HG03039 (cell line): Measurements from ENCODE around the gene ADIRF.
"Not testable (repeated sequence)": the region's sequence is repeated elsewhere in the genome, so short reads cannot be mapped to it uniquely, and the experiment has no call there.

Experiments used
- ATAC-seq: cut with Tn5 transposase; IDR thresholded peaks from one replicate; pipeline ENCODE4 v1.9.1; 2021; ENCODE audit warnings: mild to moderate bottlenecking, moderate library complexity; ENCODE audit not compliant: unreplicated experiment

The ADIRF gene

GRCh38 chr10:87019504-87019903, 51.2 kb downstream of the ADIRF start:
- ATAC-seq = not testable (repeated sequence)

GRCh38 chr10:87020056-87020455, 51.8 kb downstream of the ADIRF start, which contains the start of gene FAM25A:
TSS of gene FAM25A (plus strand) at chr10:87020294. CDS start at chr10:87020325, 31 bp downstream.
- not testable (repeated sequence) for ATAC-seq
